ENCODE results near the gene HEATR1. TPM values are rescaled to one million over a fixed set of nuclear protein-coding genes. Genes with fewer than 3 reads are reported as not detected.

Gene HEATR1
- total RNA-seq, 1 donor from 2014 or later = 23.6 TPM

DNA sequence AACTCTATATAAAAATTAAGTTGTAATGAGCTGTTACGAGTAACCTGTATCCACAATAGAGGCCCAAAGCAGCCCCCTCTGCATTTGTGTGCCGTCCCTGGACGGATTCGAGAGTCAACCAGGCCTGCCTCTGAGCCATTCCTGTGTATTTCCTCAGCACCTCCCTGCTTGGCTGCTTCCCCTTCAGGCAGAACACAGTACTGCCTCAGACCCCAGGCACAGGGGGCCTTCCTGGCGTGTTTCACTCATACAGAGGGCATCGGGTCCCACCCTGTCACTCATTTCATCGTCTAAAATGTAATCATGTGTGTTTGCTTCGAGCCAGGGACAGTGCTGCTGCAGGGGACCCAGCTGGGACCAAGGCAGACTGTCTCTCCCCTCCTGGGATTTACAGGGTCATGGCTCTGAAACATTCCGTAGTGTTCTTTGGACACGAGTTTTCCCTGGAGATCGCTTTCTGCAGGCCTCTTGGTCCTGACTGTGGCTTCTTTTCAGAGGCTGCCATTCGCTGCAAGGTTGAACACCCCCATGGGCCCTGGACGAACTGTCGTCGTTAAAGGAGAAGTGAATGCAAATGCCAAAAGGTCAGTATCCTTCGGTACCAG is 61.1 kb downstream of the HEATR1 start:
- TF ChIP-seq, protein P1, sequence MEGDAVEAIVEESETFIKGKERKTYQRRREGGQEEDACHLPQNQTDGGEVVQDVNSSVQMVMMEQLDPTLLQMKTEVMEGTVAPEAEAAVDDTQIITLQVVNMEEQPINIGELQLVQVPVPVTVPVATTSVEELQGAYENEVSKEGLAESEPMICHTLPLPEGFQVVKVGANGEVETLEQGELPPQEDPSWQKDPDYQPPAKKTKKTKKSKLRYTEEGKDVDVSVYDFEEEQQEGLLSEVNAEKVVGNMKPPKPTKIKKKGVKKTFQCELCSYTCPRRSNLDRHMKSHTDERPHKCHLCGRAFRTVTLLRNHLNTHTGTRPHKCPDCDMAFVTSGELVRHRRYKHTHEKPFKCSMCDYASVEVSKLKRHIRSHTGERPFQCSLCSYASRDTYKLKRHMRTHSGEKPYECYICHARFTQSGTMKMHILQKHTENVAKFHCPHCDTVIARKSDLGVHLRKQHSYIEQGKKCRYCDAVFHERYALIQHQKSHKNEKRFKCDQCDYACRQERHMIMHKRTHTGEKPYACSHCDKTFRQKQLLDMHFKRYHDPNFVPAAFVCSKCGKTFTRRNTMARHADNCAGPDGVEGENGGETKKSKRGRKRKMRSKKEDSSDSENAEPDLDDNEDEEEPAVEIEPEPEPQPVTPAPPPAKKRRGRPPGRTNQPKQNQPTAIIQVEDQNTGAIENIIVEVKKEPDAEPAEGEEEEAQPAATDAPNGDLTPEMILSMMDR (IDR thresholded peaks at IDR 0.05) = no peak
- DNase-seq = no peak
- Histone ChIP-seq H3K27ac (no peak overlapping the region), H3K27me3 (no peaks in the 10 kb centered on the region), H3K9me3 (no peaks in the 10 kb centered on the region), H3K4me3 (no peak overlapping the region), H3K4me1 (no peaks in the 10 kb centered on the region), H3K36me3 (peaks cover 95% of the 10 kb centered on the region)
- intact Hi-C loops (cut with DNase I) = no loop called here
- ATAC-seq = no peak

DNA sequence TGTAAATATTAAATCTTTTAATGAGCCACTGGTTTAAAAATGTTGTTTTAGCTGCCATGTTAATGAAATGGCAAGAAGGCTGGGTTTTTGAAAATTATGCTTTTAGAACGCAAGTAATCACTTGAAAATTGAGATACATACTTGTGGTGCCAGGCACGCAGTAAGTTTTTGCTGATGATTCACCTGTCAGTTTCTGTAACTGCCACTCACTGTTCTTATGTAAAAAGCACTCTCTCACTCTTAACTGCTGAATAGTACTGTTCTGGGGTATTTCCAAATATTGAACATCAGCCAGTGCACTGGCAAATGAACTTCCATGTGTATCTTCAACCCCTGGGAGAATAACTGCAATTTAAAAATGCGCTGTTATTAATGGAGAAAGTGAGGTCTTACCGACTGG is 62.6 kb downstream of the HEATR1 start:
- ATAC-seq (no peak), DNase-seq (no peak)
- H3K4me3 ChIP-seq = no peak overlapping the region
- H3K4me1 ChIP-seq = no peaks in the 10 kb centered on the region
- TF ChIP-seq, protein P1 (IDR thresholded peaks at IDR 0.05) = no peak
- no peaks in the 10 kb centered on the region for H3K9me3 ChIP-seq
- intact Hi-C loops (cut with DNase I) = no loop called here
- peaks cover 83% of the 10 kb centered on the region for H3K36me3 ChIP-seq
- no peak overlapping the region for H3K27ac ChIP-seq
- H3K27me3 ChIP-seq = no peaks in the 10 kb centered on the region

DNA sequence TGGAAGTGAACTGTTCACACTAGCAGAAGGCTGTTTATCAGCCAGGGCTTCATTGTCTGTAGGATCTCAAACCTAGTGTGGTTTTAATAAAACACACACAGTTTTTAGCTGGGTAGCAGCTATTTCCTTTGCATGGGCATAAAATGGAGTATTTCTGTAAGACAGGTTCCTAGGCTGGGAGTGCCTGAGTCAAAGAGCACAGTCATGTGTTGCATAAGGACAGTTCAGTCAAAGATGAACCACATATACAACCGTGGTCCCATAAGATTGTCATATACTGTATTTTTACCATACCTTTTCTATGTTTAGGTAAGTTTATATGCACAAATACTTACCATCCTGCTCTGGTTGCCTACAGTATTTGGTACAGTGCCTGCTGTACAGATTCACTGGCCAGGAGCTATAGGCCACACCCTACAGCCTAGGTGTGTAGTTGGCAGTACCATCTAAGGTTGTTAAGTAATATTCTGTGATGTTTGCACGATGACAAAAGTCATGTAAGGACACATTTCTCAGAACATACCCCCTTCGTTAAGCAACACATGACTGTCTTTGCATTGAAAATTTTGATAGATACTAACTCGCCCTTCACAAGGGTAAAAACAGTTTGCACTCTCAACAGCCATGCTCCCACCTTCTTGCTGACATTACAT is 63.4 kb downstream of the HEATR1 start:
- intact Hi-C loops (cut with DNase I) = no loop called here
- Histone ChIP-seq H3K27me3 (no peaks in the 10 kb centered on the region), H3K27ac (no peak overlapping the region), H3K4me1 (no peaks in the 10 kb centered on the region), H3K9me3 (no peaks in the 10 kb centered on the region), H3K36me3 (peaks cover 77% of the 10 kb centered on the region), H3K4me3 (no peak overlapping the region)
- ATAC-seq (peak; percentile 14), DNase-seq (no peak)
- TF ChIP-seq, protein P1 (IDR thresholded peaks at IDR 0.05) = no peak

DNA sequence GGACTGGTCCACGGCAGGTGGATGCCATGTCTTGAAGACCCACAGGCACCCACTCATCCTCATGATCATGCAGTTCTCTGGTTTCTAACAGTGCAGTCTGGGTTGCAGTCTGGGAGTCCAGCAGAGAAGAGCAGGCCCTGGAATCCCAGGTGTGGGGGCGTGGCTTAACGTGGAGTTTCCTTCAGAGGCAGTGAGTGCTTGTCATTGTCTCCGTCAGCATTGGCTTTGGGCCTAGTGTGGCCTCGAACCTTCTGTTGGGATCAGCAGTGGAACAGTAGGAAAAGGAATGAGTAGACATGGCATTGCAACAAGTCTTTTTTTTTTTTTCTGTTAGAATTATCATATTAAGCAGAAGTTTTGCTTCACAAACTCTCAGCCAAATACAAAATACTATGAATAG is 67.8 kb downstream of the HEATR1 start:
- intact Hi-C loops (cut with DNase I) = no loop called here
- ATAC-seq = peak; percentile 22
- no peaks in the 10 kb centered on the region for H3K9me3 ChIP-seq
- H3K27ac ChIP-seq = no peak overlapping the region
- H3K4me1 ChIP-seq = peaks cover 6% of the 10 kb centered on the region
- DNase-seq = no peak
- H3K4me3 ChIP-seq = no peak overlapping the region
- no peaks in the 10 kb centered on the region for H3K27me3 ChIP-seq
- TF ChIP-seq, protein P1 (IDR thresholded peaks at IDR 0.05) = no peak
- peaks cover 60% of the 10 kb centered on the region for H3K36me3 ChIP-seq

DNA sequence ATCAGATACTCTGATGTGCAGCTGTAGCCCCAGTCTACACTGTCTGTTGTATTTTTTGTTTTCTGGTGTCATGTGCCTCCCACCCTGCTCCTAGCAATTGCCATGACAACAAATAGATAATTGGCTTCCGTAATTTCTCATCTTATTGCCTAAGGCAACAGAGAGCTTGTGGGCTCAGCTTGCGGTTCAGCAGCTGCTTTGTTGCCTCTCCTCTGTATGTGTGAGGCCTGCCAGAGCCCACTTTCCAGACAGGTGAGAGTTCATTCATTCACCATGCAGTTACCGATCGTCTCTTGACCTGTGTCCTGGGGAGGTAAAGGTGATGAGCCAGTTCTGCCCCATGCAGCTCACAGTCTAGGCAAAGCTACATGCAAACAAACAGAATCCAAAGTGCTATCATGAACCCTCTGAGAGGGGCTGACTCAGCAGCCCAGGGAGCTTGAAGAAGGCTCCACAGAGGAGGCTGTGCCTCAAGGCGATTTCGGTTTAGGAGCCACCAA is 68.6 kb downstream of the HEATR1 start:
- intact Hi-C loops (cut with DNase I) = no loop called here
- no peak for DNase-seq
- H3K4me1 ChIP-seq = peaks cover 7% of the 10 kb centered on the region
- no peak overlapping the region for H3K27ac ChIP-seq
- peaks cover 59% of the 10 kb centered on the region for H3K36me3 ChIP-seq
- peak; percentile 8 for ATAC-seq
- H3K9me3 ChIP-seq = no peaks in the 10 kb centered on the region
- H3K27me3 ChIP-seq = no peaks in the 10 kb centered on the region
- no peak overlapping the region for H3K4me3 ChIP-seq
- TF ChIP-seq, protein P1 (IDR thresholded peaks at IDR 0.05) = no peak

Measured in upper lobe of right lung (tissue), 1 donor.